IPS-NIHi7 (cell line): ENCODE measurements around the gene PRDM4.
A peak's percentile ranks its signal among the peaks of the same experiment; 100 is the strongest.
"Not testable (repeated sequence)": the region's sequence is repeated elsewhere in the genome, so short reads cannot be mapped to it uniquely, and the experiment has no call there.

Experiments used
- DNase-seq: peaks from one replicate; pipeline ENCODE4 v3.0.0; 2012; ENCODE audit warnings: mixed read lengths; ENCODE audit errors: extremely low spot score

Gene PRDM4

DNA sequence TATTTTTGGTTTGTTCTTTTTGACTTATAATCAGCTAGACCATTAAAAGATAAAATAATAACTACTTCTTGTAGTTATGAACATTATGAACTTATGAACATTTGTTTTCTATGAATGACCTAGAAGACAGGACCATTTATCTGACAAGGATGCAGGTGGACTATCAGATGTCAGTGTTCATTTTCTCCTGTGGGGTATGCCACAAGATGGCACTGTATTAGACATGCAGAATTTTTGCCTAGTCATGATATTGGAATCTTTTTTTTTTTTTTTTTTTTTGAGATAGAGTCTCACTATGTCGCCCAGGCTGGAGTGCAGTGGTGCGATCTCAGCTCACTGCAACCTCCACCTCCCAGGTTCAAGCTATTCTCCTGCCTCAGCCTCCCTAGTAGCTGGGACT, 65.2 kb downstream of the PRDM4 start:
- not testable (repeated sequence) for DNase-seq

DNA sequence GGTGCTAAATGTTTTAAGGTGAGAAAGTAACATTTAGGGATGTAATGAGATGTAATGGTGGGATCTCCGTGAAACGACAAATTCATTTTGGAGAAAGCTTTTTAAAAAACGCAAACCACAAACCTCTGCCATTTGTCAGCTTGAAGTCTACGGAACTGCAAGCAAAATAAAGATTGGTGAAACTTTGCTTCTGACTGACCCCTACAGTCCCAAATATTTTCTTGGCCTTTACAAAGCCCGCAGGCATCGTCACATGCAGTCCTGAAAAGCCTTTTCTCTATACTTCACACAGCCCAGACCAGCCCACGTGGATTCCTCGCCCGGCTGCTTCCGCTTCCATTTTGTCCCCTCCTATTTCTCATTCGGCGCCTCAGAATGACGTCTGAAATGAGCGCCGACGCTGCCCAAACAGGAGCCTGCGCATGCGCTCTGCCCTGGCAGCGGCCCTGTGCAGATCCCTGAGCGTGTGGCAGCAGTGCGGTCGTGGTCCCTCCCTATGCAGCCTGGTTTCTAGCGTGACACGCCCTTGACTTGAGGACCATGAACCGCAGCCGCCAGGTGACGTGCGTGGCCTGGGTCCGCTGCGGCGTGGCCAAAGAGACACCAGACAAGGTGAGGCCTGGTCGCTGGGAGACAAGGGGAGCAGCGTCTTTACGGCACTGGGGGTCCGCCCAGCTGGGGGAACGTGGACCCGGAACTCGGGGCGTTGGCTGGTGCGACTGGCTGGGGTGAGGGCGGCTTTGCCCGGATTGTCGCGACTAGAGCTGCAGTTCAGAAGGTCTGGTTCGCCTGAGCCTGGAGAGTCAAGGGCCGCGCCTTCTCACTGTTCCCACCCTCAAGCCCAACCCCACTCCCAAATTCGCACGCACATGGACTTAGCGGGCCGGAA, 75.3 kb downstream of the PRDM4 start, which contains the start of gene PWP1:
TSS of gene PWP1 (plus strand) at position 440 of the 889 bp plus-strand sequence. CDS start at position 541, 101 bp downstream.
- peak; percentile 98 for DNase-seq

DNA sequence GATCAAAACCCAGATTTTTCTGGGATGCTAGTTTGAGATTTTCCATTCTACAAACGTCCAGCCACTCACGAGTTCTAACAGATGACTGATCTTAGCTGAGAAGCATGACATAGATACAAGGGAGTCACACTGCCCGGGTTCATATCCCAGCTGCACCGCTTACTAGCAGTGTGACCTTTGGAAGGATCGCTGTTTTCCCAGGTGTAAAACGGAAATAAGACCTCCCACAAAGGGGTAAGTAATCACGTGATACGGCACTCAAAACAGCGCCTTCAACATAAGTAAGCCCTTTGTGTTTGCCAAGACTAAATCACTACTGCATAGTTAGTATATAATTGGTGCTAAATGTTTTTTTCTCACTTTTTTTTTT, 76.0 kb downstream of the PRDM4 start:
- peak; percentile 57 for DNase-seq

DNA sequence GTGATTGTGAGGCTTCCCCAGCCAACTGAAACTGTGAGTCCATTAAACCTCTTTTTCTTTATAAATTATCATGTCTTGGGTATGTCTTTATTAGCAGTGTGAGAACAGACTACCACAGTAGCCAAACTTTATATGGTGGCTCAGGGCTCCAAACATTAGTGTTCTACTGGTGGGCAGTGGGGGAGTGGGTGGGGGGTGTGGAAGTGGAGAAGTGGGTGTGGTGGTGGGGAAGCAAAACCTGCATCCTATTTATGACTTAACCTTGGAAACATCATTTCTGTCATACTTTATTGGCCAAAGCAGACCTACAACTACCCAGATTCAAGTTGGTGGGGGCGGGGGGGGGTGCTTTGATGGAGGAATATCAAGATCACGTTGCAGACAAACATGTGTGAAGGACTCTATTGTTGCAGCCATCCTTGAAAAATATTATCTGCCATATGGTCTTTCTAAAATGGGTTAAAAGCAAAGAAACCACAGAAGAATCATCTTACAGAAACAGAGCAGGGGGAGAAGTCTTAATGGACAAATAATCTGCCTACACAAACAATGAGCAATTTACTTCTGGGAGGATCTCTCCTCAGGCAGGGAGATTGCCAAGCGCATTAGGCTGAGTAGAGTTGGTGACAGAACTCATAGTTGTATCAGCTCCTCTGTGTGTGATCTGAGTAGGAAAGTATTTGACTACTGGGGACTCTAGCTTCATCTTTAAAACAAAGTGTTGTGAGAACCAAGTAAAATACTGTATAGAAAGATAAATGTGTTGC, 76.7 kb downstream of the PRDM4 start:
- DNase-seq, result no peak
